ENCODE data around the gene MLH1.
"Not testable (repeated sequence)": the region's sequence is repeated elsewhere in the genome, so short reads cannot be mapped to it uniquely, and the experiment has no call there.

MLH1 gene

DNA sequence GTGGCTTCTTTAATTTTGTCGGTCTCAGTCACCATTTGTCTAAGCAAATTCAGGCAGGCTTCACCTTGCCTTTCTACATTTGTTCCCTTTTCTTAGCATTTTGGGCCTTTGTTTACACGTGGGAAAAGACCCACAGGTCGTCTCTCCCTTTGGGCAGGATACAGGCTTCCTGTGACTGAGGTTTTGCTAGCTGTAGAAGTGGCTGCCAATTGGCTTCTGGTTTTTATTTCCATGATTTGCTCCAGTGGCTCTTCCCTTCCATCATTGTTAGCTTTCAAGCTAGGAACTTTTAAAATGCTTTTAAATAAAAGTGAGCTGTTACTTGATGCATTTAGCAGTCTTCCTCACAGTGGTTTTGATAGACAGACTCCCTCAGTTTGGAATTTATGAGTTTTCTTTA, 37.3 kb downstream of the MLH1 start:
- Histone ChIP-seq H3K4me2 (0 out of 2 replicates have a peak overlapping the region, but pooled peaks have one; percentile 9), H3K36me3 (peaks cover 99% of the 10 kb centered on the region), H3K9ac (no peak overlapping the region), H4K20me1 (no peaks in the 10 kb centered on the region), H3K9me3 (peaks cover 17% of the 10 kb centered on the region), H3K27ac (0 out of 2 replicates have a peak overlapping the region, but pooled peaks have one; percentile 4), H3K27me3 (no peaks in the 10 kb centered on the region), H3K4me1 (peaks cover 13% of the 10 kb centered on the region), H3K4me3 (no peak overlapping the region)
- TF ChIP-seq Cebpa-rat (IDR thresholded peaks at IDR 0.05): no peak

GRCh38 chr3:37031096-37031682, 37.9 kb downstream of the MLH1 start:
- H3K4me2 ChIP-seq: no peak overlapping the region
- peaks cover 99% of the 10 kb centered on the region for H3K36me3 ChIP-seq
- H3K4me3 ChIP-seq: no peak overlapping the region
- peaks cover 13% of the 10 kb centered on the region for H3K4me1 ChIP-seq
- no peak overlapping the region for H3K27ac ChIP-seq
- no peaks in the 10 kb centered on the region for H3K27me3 ChIP-seq
- H4K20me1 ChIP-seq: no peaks in the 10 kb centered on the region
- H3K9me3 ChIP-seq: peaks cover 23% of the 10 kb centered on the region
- H3K9ac ChIP-seq: no peak overlapping the region
- no peak for TF ChIP-seq Cebpa-rat (IDR thresholded peaks at IDR 0.05)

- H3K4me2 ChIP-seq: no peak overlapping the region
- H3K4me3 ChIP-seq: no peak overlapping the region
- H3K9ac ChIP-seq: no peak overlapping the region
- no peak overlapping the region for H3K27ac ChIP-seq
- no peak for TF ChIP-seq Cebpa-rat (IDR thresholded peaks at IDR 0.05)
- peaks cover 99% of the 10 kb centered on the region for H3K36me3 ChIP-seq
- H3K27me3 ChIP-seq: no peaks in the 10 kb centered on the region
- H4K20me1 ChIP-seq: no peaks in the 10 kb centered on the region
- peaks cover 13% of the 10 kb centered on the region for H3K4me1 ChIP-seq
- H3K9me3 ChIP-seq: peaks cover 37% of the 10 kb centered on the region
Measured at GRCh38 chr3:37032961-37033360, 39.6 kb downstream of the MLH1 start.

DNA sequence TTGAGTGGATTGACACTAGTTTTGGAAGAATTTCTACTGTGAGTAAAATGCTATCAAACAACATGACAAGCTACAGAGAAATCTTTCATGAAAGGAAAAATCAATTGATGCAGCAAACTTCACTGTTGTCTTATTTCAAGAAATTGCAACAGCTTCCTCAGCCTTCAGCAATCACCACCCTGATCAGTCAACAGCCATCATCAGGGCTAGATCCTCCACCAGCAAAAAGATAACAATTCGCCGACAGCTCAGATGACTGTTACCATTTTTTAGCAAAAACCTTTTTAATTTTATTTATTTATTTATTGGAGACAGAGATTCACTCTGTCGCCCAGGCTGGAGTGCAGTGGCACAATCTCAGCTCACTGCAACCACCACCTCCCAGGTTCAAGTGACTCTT, 44.0 kb downstream of the MLH1 start:
- Histone ChIP-seq H3K27ac (no peak overlapping the region), H3K27me3 (no peaks in the 10 kb centered on the region), H3K4me3 (no peak overlapping the region), H3K4me2 (no peak overlapping the region), H4K20me1 (no peaks in the 10 kb centered on the region), H3K4me1 (no peaks in the 10 kb centered on the region), H3K9me3 (peaks cover 37% of the 10 kb centered on the region), H3K36me3 (peaks cover 98% of the 10 kb centered on the region), H3K9ac (no peak overlapping the region)
- TF ChIP-seq Cebpa-rat (IDR thresholded peaks at IDR 0.05): no peak

DNA sequence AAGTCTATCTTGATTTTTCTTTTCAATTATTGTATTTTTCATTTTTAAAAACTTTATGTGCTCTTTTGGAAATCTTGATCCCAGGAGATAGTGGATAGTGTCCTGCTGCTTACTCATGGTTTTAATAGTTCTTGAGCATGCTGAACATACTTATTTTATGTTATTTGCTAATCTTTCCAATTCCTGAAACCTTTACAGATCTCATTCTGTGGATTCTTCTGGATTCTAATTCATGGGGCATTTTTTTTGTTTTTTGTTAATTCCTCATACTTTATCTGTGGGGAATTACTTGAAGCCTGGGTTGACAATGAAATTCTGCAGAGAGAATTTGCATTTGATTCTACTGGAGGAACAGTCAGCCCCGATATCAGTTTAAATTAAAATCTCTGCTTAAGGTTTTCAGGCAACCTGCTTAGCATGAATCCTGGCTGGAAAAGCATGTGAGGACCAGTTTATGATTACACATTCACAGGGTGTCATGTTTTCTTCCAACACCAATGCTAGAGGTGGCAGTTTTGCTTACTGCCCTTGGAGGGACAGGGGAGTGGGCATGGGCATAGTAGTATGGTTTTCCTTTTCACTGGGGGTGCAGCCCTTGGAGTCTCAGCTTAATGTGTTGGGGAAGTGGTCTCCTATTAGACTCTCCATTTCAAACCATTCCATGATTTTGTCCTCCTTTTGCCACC, 46.0 kb downstream of the MLH1 start:
- Histone ChIP-seq H3K4me3 (no peak overlapping the region), H3K4me1 (no peaks in the 10 kb centered on the region), H3K9me3 (peaks cover 32% of the 10 kb centered on the region), H4K20me1 (no peaks in the 10 kb centered on the region), H3K9ac (no peak overlapping the region), H3K27me3 (no peaks in the 10 kb centered on the region), H3K4me2 (no peak overlapping the region), H3K36me3 (peaks cover 98% of the 10 kb centered on the region), H3K27ac (no peak overlapping the region)
- TF ChIP-seq Cebpa-rat (IDR thresholded peaks at IDR 0.05): no peak

GRCh38 chr3:37040231-37040630, 46.9 kb downstream of the MLH1 start:
- Histone ChIP-seq H4K20me1 (no peaks in the 10 kb centered on the region), H3K4me3 (no peak overlapping the region), H3K9ac (no peak overlapping the region), H3K36me3 (peaks cover 92% of the 10 kb centered on the region), H3K4me2 (no peak overlapping the region), H3K4me1 (no peaks in the 10 kb centered on the region), H3K27ac (no peak overlapping the region), H3K9me3 (peaks cover 23% of the 10 kb centered on the region), H3K27me3 (no peaks in the 10 kb centered on the region)
- TF ChIP-seq Cebpa-rat (IDR thresholded peaks at IDR 0.05): no peak

- no peak overlapping the region for H3K27ac ChIP-seq
- H3K4me3 ChIP-seq: no peak overlapping the region
- no peaks in the 10 kb centered on the region for H3K27me3 ChIP-seq
- TF ChIP-seq Cebpa-rat (IDR thresholded peaks at IDR 0.05): no peak
- no peaks in the 10 kb centered on the region for H3K4me1 ChIP-seq
- H3K9ac ChIP-seq: no peak overlapping the region
- no peaks in the 10 kb centered on the region for H4K20me1 ChIP-seq
- H3K36me3 ChIP-seq: peaks cover 84% of the 10 kb centered on the region
- H3K9me3 ChIP-seq: peaks cover 9% of the 10 kb centered on the region
- H3K4me2 ChIP-seq: no peak overlapping the region
Measured at GRCh38 chr3:37041546-37042195, 48.4 kb downstream of the MLH1 start.

GRCh38 chr3:37042712-37043111, 49.4 kb downstream of the MLH1 start:
- not testable (repeated sequence) for H3K27ac ChIP-seq, H3K9ac ChIP-seq, H3K4me3 ChIP-seq, H3K9me3 ChIP-seq, H3K27me3 ChIP-seq, H3K4me1 ChIP-seq, H4K20me1 ChIP-seq, H3K4me2 ChIP-seq
- H3K36me3 ChIP-seq: peaks cover 84% of the 10 kb centered on the region

GRCh38 chr3:37050282-37050681, 57.0 kb downstream of the MLH1 start:
- Histone ChIP-seq H3K36me3 (peaks cover 88% of the 10 kb centered on the region), H3K27ac (no peak overlapping the region), H3K4me2 (no peak overlapping the region), H3K4me3 (no peak overlapping the region), H3K9me3 (no peaks in the 10 kb centered on the region), H3K9ac (no peak overlapping the region), H3K4me1 (peaks cover 25% of the 10 kb centered on the region), H4K20me1 (no peaks in the 10 kb centered on the region), H3K27me3 (no peaks in the 10 kb centered on the region)
- no peak for TF ChIP-seq Cebpa-rat (IDR thresholded peaks at IDR 0.05)

- Histone ChIP-seq H3K4me3 (no peak overlapping the region), H3K9me3 (no peaks in the 10 kb centered on the region), H3K9ac (no peak overlapping the region), H4K20me1 (no peaks in the 10 kb centered on the region), H3K27ac (no peak overlapping the region), H3K4me2 (no peak overlapping the region), H3K36me3 (peaks cover 97% of the 10 kb centered on the region), H3K27me3 (no peaks in the 10 kb centered on the region), H3K4me1 (peaks cover 25% of the 10 kb centered on the region)
- TF ChIP-seq Cebpa-rat (IDR thresholded peaks at IDR 0.05): no peak
Measured at GRCh38 chr3:37052860-37053259, 59.5 kb downstream of the MLH1 start.
